ENCODE data around the gene BEND7.

The BEND7 gene

DNA sequence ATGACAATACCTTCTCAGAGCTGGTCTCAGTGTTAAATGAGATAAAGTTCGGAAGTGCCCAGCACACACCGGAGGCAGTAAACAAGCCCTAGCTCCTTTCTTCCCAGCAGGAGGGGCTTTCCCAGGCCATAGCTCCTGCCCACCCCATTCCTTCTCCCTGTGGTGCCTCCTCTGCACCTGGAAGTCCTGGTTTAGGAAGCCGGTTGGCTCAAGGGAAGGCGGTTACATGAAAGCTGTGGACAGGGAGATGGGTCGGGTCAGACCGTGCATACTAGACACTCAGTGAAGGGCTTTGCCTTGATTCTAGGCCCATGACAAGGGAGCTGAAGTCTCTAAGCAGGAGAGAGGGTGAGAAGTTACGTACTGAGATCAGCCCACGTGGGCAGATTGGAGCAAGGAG, 8.6 kb downstream of the BEND7 start:
- DNase-seq (ENCODE audit: low read depth): no peak

DNA sequence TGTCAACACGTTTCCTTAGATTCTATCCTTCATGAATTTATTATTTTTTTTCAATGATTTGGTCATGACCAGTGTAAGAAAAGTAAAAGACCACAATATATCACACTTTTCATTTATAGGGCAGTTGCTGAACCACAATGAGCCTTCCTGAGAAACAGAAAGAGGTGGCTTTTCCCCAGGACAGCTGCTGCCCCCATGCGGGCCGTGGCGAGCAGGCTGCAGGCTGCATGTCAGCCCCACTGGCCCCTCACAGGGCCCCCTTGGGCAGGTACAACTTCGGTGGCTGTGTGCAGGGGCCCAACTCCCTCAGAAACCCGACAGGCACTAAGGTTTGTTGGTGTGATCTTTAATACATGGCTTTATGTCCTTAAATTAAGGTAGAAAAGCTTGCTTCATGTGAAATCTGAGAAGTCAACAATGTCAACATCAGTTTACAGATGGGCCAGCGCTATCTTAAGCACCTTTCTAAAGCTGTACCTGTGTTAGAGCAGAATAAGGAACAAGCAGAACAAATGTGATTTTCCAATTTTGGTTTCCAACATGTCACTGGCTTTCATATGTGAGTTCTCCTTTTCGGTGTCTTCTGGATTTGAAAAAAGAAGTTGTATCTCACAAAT, 10.6 kb downstream of the BEND7 start:
- no peak for DNase-seq (ENCODE audit: low read depth)

DNA sequence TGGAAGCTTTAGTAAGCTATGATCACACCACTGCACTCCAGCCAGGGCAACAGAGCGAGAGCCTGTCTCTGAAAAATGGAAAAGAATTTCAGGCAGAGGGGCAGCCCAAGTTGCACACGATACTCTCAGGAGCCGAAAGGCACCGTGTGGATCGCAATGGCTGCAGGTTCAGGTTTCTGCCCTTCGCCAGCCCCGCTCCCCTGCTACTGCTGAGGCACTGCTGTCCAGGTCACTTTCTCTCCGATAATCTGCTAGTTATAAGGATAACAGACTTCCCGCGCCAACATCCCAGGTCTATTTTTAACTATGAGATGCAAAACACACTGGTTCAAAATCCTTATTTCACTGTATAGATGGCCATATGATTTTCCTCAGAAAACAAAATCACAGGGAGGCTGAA, 11.1 kb downstream of the BEND7 start:
- DNase-seq (ENCODE audit: low read depth): no peak

DNA sequence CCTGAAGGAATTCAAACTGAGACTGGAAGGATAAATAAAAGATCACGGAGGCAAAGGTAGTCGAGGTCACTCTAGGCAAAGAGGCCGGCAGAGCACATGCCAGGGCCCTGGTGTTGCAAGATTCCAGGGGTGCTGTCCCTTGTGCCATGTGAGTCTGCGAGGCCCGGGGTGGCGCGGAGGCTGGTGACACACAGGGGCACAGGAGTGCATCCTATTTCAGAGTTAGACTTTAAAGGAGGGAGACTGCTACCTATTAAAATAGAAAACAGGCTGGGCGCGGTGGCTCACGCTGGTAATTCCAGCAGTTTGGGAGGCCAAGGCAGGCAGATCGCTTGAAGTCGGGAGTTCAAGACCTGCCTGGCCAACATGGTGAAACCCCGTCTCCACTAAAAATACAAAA, 12.6 kb downstream of the BEND7 start:
- no peak for DNase-seq (ENCODE audit: low read depth)

DNA sequence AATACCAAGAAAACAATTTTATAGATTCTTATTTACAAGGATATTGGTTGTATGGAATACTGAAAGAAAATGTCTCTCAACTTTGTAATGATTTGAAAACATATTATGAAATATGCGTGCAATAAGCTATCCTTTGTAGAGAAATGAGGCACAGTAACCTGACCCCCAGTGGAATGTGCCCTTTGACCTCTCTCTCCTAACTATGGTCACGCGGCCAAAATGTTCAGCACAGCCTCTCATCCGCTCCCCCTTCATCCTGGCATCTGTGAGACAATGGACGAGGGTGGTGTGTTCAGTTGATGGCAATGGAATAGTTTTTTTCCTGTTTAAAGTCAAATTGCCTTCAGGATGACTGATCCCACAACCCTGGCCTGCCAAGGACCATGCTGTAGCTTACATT, 13.3 kb downstream of the BEND7 start:
- DNase-seq (ENCODE audit: low read depth): no peak

DNA sequence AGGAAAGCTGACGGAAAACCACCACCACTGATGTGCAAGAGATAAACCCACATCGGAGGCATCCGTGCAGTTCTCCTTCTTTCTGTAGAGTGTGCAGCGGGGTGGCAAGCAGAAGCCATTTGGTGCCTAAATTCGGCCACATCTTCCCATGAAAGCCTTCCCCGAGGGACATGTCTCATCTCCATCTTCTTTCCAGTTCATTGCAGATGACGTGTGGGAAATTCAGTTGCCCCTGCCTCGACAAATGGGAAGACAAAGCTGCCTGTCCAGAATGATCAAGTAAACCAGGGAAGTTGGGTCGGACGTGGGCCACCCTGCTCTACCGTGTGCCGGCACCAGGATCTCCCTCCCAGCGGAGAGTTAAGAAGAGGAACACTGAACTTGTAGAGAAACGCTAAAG, 14.5 kb downstream of the BEND7 start:
- no peak for DNase-seq (ENCODE audit: low read depth)

DNA sequence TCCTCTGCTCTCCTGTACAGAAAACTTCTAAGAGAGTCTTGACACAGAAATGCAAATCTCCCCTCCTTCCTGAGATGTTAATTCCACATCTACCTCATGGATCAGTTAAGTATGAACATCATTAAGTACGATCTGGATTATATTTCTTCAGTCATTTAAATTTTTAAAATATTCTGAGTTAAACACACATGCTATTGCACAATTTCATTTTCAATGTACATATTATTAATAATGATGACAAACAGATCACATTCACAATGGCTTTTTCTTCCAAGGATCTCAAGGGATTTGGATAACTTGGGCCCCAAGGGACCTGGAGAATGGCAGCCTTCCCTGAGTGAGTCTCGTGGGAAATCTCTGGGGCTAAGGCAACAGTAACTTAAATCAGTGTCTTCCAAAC, 16.2 kb downstream of the BEND7 start:
- no peak for DNase-seq (ENCODE audit: low read depth)

DNA sequence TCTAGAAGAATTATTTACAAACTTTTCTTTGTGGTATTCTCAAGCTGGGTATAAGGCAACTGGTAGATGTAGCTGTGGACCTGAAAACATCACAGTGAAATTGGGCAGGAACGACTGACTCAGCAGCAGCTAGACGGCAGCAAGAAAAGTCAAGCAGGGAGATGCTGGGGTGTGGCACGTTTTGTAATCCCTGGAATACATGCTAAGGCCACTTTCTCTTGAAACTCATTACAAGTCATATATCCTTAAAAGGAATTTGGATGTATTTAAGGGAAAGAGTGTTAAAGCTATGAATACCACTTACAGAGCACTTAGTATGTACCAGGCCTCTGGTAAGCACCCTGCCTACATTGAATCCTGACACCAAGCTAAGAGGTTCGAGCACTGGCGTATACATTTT, 17.4 kb downstream of the BEND7 start:
- DNase-seq (ENCODE audit: low read depth): no peak

DNA sequence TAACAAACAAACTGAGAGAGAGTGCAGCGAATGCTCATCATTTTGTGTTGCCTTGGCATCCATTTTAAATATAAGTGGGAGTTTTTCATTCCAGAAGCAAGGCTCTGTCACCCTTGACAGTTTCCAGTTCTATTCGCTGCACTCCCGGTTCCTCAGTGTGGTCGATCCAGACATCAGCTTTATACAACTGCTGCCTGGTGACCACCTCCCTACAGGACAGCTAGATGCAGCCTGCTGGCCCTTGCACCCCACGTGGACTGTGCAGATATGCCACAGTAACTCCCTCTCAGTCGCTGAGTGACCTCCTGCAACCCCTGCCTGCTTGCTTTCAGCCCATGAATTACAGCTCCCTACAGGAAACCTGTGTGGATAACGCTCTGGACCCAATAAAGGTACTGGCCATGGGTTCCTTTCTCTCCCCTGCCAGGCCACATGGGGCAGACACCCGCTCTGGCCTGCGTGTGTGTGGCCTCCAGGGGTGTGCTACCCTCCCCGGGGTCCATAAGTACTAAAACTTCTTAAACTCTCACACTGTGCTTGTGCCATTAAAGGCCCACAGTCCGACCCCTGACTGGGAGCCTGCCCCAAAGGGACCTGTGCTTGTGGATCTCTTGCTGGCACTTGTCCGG, 23.6 kb downstream of the BEND7 start:
- no peak for DNase-seq (ENCODE audit: low read depth)

DNA sequence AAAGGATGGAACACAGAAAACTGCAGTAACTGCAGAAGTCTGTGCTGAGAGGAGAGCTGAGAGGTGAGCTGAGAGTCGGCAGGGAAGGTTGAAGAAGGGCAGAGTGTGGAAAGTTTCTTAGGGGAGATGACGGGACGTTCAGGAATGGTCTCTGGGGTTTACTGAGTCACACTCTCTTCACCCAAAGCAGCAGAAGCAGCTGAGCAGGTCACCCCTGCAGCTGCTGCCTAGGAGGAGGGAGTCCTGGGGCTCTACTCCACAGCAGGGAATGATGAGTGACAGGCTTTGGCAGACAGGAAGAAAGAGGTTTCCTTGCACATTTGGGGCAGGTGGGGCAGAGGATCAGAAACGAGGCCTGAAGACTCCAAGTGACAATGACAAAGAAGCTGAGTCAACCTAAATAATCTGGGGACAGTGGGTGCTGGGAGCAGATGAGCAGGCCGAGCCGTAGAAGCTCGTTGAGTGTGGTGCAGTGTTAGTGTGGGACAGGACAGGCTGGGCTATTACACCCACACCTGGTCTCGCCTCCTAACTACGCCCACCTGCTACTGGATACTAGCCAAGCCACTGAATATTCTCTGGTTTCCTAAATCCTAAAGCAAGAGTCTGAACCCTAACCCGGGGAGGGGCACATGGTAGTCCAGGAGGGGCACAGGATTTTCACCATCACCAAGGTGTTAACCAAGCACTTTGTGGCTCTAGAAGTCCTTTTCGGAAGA, 24.9 kb downstream of the BEND7 start:
- peak; percentile 15 for DNase-seq (ENCODE audit: low read depth)

DNA sequence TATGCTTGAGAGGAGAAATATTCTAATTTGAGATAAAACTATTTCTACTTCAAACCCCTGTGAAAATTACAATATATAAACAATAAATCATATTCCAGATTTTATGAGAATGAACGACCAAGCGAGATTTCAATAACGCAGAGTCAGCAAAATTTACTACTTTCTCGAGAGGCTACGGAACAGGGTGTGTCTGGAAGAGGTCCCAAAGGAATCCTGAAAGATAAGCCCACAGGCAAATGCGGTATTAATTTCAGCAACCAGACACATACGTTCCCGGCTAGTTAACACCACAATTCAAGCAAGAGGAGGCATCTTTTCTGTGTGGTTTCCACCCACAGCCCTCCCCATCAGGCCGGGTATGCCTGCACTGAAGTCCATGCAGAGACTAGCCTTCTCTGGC, 26.4 kb downstream of the BEND7 start:
- no peak for DNase-seq (ENCODE audit: low read depth)

DNA sequence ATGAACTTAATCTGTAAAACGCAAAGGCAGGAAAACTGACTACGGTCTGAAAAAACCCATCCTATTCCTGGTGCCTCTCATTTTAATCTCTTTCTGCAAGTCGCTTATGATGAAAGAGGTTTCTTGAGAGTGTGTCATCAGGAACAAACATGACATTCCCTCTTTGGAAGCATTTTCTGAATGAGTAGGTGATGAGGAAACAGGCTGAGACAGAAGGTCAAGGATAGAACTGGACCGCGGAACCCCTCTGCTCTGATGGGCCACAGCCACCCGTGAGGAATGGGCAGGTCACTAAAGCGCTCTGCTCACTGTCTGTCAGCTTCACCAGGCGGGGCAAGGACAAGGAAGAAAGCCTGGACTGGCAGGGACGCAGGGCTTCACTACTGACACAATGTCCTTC, 28.6 kb downstream of the BEND7 start:
- DNase-seq (ENCODE audit: low read depth): no peak

DNA sequence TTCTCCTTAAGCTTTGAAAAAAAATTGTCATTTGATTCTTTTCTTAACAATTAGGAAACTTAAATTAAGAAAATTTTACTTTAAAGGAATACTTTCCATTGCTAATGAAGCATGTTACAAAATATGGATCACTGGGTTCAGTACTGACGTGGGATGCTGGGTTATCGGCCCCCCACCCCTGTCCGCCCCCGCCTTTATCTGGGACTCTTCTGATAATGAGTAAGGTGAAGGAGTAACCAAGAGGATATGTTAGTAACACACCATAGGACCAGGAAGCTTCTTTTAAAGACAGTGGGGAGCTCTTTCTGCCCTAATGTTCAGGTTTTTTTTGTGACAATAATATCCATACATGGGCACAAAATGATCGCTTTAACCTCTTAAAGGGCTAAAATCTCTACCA, 29.7 kb downstream of the BEND7 start:
- no peak for DNase-seq (ENCODE audit: low read depth)

DNA sequence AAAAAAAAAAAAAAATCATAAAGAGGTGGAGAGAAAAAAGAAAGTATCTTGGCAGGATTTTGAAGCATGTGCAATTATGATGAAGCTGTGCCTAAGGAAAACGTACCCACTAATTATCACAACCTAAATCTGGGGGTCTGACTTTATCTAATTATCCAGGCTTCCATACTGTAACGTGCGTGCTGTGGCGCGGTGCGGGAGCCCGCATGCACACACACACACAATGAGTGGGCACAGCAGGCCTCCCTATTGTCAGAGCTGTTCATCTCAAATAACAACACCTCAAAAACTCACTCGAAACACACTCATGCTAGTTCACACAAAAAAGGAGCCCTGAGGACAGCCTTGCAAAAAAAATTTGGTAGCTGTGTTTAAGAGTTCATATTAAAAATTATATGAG, 31.9 kb downstream of the BEND7 start:
- no peak for DNase-seq (ENCODE audit: low read depth)

DNA sequence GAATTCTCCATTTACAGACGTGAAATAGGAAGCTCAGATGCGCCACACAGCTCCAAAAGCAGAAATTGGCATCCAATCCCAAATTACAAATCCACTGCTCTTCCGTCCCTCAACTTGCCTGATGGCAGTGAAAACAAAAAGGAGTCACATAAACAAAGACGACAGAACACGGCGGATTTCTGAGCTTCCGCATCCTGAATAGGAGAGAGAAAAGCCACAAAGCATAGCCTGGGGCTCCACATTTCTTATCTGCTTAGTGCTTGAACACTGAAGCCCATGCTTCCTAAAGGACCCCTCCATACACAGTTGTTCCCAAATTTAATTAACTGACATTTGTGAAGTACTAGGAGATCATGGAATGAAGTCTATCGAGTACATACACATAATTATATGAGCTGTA, 32.6 kb downstream of the BEND7 start:
- DNase-seq (ENCODE audit: low read depth): no peak

DNA sequence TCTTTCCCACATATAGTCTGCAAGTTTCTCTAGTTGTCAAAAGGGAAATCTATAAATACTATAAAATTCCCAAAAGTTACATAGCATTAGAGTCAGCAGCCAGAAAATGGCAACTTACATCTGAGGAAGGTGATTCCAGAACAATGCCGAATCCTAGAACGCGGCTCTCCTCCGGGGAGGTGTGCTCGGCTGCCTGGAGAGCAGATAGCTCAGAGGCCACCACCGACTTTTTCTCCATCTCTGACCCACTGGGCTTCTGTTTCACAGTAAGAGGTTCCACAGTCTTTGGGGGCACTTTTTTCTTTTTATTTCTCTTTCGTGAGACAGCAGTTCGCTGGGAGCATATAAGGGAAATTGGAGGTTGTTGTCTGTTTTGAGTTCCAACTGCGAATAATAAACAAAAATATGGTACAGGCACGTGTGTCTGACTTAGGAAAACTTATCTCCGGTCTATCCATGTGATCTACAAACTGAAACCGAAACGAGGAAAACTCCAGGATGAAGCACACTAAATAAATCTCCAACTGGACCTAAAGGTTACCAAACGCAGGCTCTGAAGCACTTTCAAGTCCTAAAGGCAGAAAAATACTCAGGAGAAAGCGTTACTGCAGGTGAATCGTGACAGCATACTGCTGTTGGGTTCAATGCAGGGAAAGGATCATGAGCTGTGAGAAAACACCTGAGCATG, 36.2 kb downstream of the BEND7 start:
- no peak for DNase-seq (ENCODE audit: low read depth)

DNA sequence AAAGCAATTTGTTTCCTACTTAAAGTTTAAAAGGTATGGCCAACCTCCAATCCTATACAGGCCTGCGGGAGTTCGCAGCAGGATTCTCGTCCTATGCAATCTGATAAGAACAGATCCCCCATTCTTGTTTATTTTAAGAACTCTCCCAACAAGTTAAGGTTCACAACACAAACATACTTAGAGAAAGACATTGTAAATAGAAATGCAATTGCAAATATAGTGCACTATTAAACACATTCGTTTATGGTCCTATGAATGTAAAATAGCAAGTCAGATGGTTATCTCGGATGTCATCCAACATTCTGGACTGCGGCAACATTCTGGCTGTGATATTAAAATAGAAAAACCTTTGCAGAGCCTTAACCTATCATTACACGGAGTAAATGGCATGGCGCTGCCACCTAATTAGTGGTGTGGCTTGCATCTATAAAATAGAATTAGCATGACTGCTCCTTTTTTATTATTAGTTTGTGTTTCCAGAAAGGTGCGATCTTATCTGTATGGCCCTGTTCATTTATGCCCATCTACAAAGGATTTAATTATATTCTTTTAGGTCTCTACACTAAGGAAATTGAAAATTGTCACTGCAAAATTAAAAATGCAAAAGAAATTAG, 37.0 kb downstream of the BEND7 start:
- DNase-seq (ENCODE audit: low read depth): no peak

DNA sequence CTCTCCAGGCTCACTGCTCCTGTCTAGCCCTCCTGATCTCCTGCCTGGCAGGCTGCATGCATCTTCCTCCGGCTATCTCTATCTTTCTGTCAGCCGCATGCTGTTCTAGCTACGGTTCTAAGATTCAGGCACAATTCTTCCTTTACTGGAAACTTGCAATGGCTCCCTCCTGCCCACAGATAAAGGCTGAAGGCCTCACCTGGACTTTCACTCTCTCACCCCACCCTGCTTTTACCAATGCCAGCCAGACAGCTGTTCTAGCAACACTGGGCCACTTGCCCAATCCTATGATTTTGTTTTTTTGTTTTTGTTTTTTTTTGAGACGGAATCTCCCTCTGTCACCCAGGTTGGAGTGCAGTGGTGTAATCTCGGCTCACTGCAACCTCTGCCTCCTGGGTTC, 38.3 kb downstream of the BEND7 start:
- DNase-seq (ENCODE audit: low read depth): no peak

DNA sequence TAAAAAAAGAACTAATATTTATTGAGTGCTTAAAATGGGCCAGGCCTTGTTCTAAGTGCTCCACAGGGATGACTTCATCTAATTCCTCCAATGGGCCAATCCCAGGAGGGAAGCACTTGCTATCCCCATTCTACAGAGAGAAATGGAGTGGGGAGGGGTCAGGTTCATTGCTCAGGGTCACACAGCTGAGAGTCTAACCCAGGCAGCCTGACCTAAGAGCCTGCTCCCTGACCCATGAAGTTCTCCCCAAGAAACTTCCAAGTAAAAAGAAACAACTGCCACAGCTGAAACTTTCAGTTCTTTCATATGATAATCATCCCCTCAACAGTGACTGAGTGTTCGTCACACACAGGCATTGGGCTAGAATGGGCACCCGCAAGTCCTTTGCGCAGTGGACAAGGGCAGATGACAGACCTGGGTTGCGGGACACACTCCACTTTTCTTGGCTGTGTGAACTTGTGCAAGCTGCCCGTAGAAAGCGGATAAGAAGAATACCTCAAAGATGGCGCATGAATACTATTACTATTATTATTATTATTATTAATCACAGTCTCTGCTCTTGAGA, 39.7 kb downstream of the BEND7 start:
- DNase-seq (ENCODE audit: low read depth): no peak

DNA sequence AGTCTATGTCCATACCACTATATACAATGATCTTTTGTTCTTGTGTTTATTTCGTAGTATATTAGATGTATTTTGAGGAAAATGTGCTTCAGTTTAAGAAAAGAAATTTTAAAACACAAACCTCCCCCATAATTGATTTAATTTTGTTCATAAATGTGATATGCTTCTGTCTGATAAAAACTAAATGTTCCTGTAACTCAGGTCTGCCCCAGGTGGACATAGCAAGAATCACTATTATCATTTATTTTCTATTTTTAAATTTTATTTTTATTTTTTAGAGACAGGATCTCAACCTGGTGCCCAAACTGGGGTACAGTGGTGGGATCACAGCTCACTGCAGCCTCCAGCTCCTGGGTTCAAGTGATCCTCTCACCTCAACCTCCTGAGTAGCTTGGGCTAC, 43.2 kb downstream of the BEND7 start:
- no peak for DNase-seq (ENCODE audit: low read depth)

DNA sequence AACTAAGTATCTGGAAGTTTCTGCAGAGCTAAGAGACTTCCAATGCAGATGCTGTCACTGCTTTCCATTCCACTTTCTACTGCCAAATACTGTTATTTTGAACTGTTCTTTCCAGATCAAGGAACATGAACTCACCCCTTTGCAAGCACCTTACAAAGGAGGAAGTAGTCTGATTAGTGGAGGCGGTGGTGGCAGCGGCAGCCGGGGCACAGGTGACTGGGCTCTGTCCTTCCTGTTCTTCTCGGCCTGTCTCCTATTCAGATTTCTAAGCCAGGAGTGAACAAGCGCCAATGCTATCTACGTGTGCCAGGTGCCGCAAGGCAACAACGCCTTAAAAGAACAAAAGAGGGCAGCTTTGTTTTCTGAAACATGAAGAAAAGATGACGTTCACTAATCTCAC, 44.9 kb downstream of the BEND7 start:
- no peak for DNase-seq (ENCODE audit: low read depth)

DNA sequence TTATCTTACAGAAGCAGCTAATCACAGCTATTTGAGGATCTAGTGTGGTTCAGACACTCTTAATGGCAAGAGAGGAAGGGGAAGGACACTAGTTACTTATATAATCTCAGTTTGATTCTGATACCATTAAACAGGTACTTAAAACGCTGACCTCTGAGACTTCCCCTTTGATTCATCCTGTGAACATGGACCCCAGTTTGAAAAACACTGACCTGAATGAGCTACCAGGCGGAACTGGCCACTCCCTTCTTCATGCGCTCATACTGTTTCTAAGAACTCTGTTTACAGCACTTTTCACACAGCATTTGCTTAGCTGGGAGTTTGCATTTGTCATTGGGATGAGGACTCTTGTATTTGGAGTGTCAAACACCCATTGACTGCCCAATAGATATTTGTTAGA, 45.7 kb downstream of the BEND7 start:
- no peak for DNase-seq (ENCODE audit: low read depth)

Data from HS-5 (cell line).